Fibroblast of peridontal ligament (primary cell): ENCODE measurements around the gene SCTR.
A peak's percentile ranks its signal among the peaks of the same experiment; 100 is the strongest.
"Not testable (repeated sequence)": the region's sequence is repeated elsewhere in the genome, so short reads cannot be mapped to it uniquely, and the experiment has no call there.

ENCODE experiments used
- DNase-seq: peaks from one replicate; pipeline ENCODE4 v3.0.0-alpha.2; 2010; ENCODE audit errors: extremely low read depth

Gene SCTR

DNA sequence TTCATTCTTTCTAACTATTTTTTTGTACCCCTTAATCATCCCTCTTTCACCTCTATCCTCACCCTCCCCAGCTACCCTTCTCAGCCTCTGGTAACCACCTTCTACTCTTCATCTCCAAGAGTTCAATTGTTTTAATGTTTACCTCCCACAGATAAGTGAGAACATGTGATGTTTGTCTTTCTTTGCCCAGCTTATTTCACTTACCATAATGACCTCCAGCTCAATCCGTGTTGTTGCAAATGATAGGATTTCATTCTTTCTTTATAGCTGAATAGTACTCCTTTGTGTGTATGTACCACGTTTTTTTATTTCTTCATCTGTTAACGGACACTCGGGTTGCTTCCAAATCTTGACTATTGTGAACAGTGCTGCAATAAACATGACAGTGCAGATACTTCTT, 114.8 kb downstream of the SCTR start:
- no peak for DNase-seq

DNA sequence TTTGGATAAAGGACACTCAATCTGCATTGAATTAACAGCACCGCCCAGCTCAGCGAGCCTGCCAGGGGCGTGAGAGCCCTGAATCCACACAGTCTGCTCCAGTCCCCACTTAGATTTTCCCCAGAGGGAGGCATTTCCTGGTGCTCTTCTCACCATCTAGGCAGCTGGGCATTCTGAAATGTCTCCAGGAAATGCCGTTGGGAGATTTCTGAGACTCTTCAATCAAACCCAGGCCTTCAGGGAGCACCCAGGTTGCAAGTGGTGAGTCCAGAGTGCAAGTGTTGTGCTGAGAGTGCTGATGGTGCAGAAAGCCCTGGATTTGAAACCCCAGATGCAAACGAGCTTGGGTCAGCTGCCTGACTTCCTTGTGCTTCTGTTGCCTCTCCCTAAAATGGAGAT, 116.1 kb downstream of the SCTR start:
- peak; percentile 10 for DNase-seq

DNA sequence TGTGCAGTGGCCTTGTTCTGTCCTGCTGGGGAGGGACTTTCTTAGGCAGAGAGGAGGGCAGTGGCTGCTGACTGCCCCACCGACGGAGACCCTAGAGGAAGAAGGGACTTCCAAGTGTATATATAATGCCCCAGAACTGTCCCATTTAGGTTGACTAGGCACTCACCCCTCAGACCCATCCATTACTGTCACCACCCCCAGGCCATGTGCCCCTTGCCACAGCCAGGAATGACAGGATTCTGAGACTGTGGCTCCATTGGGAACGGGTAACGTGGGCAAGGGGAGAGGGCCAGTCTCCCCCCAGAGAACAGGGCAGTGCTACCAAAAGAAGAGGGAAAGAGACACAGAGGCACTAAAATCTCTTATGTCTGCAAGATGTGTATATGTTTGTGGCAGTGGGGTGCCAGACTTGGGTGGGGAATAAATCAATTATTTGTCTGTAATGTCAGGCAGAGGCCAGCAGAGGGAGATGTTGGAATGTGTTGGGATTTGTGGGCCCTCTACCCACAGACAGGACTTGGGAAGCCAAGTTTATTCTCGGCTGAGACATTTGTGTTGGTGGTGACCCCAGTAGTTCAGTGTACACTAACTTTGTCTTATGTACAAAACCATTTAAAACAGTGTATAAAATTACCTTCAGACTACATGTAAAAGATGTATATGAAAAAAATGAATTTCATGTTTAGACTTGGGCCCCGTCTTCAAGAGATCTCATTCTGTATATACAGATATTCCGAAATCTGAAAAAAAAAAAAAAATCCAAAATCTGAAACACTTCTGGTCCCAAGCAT, 116.7 kb downstream of the SCTR start:
- peak; percentile 76 for DNase-seq

DNA sequence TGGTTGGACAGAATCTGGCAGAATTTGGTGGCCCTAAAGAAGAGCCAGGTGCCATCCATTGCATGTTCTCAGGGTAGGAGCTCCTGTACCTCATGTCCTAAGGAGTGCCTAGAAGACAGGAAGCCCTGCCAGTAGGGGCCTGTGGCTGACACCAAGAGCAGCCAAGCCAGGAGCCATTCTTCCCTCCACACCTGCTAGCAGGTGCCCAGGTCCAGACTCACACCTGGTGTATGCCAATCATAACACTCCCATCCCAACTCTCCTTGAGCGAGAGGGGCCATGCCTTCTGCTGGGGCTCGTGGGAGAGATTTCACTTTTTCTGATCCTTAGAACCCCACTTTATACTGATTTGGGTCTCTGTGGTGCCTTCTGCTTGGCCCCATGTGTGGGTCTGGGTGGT, 119.1 kb downstream of the SCTR start:
- DNase-seq, result no peak

DNA sequence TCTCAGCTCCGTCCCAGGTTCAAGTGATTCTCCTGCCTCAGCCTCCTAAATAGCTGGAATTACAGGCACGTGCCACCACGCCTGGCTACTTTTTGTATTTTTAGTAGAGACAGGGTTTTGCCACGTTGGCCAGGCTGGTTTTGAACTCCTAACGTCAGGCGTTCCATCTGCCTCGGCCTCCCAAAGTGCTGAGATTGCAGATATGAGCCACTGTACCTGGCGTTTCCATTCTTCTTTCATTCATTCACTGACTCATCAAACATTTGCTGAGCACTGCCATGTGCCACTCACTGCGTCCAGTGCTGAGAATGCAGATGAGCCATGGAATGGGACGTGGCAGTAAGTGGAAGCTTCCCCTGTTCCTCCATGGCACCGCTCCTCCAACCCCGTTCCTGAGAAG, 120.7 kb downstream of the SCTR start:
- not testable (repeated sequence) for DNase-seq

DNA sequence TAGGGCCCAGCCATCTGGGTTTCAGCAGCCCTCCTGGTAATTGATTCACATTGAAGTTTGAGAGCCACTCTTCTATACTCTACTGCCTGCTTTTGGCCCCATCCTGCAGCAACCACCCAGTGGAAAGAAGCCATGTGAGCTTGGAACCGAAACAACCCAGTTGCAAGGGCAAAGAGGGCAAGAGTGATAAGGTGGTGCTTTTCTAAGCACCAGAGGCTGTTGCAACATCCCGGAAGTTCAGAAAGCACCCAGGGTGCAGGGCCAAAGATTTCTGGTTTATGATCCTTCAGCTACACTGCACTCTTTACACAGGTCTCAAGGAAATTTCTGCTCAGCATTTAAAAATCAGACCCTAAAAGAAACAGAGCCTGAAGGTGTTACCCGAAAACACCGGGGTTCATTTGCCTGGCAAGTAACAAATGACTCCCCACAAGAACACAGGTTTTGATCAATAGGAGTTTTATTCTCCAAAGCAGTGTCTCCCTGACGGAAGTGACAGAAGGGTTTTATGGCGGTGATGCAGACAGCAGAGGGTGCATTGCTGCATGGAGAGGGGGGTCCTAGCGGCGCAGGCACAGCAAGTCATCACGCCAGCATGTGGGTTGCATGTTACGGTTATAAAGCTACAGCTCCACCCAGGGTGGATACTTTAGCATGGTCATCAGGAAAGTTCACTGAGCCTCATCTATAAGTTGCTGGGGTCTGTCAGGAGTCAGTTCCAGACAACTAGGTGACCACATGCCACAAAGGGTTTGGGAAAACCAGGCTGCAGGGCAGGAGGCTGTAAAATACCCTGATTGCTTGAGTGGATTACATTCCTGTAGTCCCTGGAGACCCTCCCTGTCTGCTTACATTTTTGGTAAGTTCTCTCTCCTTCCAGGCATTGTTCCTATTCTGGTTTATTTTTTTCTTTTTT, 121.4 kb downstream of the SCTR start:
- DNase-seq, result peak; percentile 5

DNA sequence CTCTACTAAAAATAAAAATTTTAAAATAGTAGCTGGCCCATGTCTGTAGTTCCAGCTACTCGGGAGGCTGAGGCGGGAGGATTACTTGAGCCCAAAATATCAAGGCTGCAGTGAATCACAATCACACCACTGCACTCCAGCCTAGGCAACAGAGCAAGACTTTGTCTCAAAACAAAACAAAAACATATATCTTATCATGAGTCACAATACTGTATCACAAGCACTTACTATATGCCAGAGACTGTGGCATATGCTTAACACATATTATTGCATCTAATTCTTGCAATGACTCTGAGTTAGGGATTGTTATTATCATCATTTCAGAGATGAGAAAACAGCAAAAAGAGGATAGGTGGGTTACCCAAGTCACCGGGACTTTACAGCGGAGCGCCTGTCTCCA, 122.2 kb downstream of the SCTR start:
- DNase-seq, result no peak

DNA sequence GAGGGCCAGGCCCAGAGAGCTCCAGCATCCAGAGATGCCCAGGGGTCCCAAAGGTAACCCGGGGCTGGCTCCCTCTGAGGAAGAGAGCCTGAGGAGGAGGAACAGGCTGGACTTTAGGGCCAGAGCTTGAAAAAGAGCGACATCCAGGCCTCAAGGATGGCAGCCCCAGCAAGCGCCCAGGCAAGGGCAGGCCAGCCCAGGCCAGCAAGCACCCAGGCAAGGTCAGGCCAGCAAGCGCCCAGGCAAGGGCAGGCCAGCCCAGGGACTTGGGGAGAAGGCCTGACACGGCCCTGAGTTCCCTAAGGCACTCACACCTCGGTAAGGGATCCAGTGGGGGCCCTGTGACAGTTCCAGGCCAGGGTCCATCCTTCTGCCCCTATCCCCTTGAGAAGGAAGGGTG, 127.1 kb downstream of the SCTR start:
- no peak for DNase-seq

DNA sequence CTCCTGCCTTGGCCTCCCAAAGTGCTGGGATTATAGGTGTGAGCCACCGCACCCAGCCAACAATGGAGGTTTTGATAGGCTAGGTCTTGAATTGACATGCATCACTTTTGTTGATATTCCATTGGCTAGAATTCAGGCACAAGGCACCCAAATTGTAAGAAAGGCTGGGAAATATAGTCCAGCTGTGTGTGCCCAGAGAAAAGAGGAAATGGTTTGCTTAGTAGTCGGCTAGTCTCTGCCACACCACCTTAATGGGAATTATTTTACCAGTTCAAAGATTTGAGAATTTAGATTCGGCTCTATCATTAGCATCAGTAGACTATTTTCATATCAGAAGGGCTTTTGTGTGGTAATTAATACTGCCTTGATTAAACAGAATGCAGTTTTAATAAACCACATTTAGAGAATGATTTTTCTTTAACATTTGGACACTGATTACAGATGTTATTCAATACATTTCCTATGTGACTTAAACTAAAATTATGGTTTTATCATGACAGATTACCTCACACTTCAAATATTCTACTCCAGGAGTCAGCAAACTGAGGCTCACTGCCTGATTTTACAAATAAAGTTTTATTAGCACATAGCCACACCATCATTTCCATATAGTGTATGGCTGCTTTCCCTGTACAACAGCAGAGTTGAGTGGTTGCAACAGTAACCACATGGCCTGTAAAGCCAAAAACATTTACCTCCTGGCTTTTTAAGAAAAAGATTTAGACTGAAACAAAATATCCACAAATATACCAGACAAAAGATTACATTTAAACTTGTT, 130.1 kb downstream of the SCTR start:
- no peak for DNase-seq
